Trophoblast cell (in vitro differentiated cells and primary cell): Measurements from ENCODE around the gene AGPAT3.

Source experiments
- DNase-seq, 2 donors: peaks; one replicate each; pipeline ENCODE4 v3.0.0-alpha.2; 2016
- H2AFZ ChIP-seq: 2 replicates; pipeline ENCODE4 v1.6.1; 2013; ENCODE audit warnings: low read length, moderate library complexity, mild to moderate bottlenecking; ENCODE audit not compliant: insufficient read depth, poor library complexity
- H2AK5ac ChIP-seq: 2 replicates; pipeline ENCODE4 v1.6.1; 2013; ENCODE audit warnings: mild to moderate bottlenecking, low read length
- H2BK120ac ChIP-seq: 2 replicates; pipeline ENCODE4 v1.6.1; 2013; ENCODE audit warnings: low read length, mild to moderate bottlenecking, moderate library complexity; ENCODE audit not compliant: insufficient read depth, poor library complexity
- H2BK12ac ChIP-seq: 2 replicates; pipeline ENCODE4 v1.6.1; 2013; ENCODE audit warnings: mild to moderate bottlenecking, low read length, moderate library complexity
- H2BK5ac ChIP-seq: 2 replicates; pipeline ENCODE4 v1.6.1; 2013; ENCODE audit warnings: low read length, low read depth, moderate library complexity, mild to moderate bottlenecking; ENCODE audit not compliant: poor library complexity
- H3K14ac ChIP-seq: 2 replicates; pipeline ENCODE4 v1.6.1; 2013; ENCODE audit warnings: mild to moderate bottlenecking, low read length
- H3K18ac ChIP-seq: 2 replicates; pipeline ENCODE4 v1.6.1; 2013; ENCODE audit warnings: mild to moderate bottlenecking, low read length
- H3K23ac ChIP-seq: 2 replicates; pipeline ENCODE4 v1.6.1; 2013; ENCODE audit warnings: low read length
- H3K27ac ChIP-seq: 2 replicates; pipeline ENCODE4 v1.5.1; 2013; ENCODE audit warnings: low read depth, mild to moderate bottlenecking, inconsistent platforms, low read length, moderate library complexity
- H3K27me3 ChIP-seq: 2 replicates; pipeline ENCODE4 v1.6.1; 2013; ENCODE audit warnings: inconsistent platforms, mild to moderate bottlenecking, low read length, moderate library complexity; ENCODE audit not compliant: insufficient read depth
- H3K36me3 ChIP-seq, 2 experiments: 1 replicate in 1 of 2; 2 replicates in 1 of 2; pipeline ENCODE4 v1.6.1; 2013; ENCODE audit warnings: low read length in 2 of 2, mild to moderate bottlenecking in 2 of 2, moderate library complexity in 1 of 2; ENCODE audit not compliant: insufficient read depth in 2 of 2, control insufficient read depth in 1 of 2
- H3K4ac ChIP-seq: 2 replicates; pipeline ENCODE4 v1.6.1; 2013; ENCODE audit warnings: low read depth, mild to moderate bottlenecking, low read length, moderate library complexity
- H3K4me1 ChIP-seq, 2 experiments: 1 replicate in 1 of 2; 2 replicates in 1 of 2; pipeline ENCODE4 v1.6.1; 2013; ENCODE audit warnings: low read length in 2 of 2, mild to moderate bottlenecking in 2 of 2, moderate library complexity in 1 of 2; ENCODE audit not compliant: insufficient read depth in 2 of 2, control insufficient read depth in 1 of 2
- H3K4me2 ChIP-seq: 2 replicates; pipeline ENCODE4 v1.6.1; 2013; ENCODE audit warnings: inconsistent platforms, mild to moderate bottlenecking, low read length, moderate library complexity
- H3K4me3 ChIP-seq: 2 replicates; pipeline ENCODE4 v1.5.1; 2013; ENCODE audit warnings: mild to moderate bottlenecking, low read depth, low read length, inconsistent platforms
- H3K79me1 ChIP-seq: one replicate; pipeline ENCODE4 v1.6.1; 2013; ENCODE audit warnings: low read length
- H3K79me2 ChIP-seq: 2 replicates; pipeline ENCODE4 v1.6.1; 2013; ENCODE audit warnings: low read length, mild to moderate bottlenecking; ENCODE audit not compliant: control insufficient read depth, insufficient read depth, poor library complexity
- H3K9ac ChIP-seq: 2 replicates; pipeline ENCODE4 v1.6.1; 2013; ENCODE audit warnings: mild to moderate bottlenecking, low read length
- H3K9me3 ChIP-seq: 2 replicates; pipeline ENCODE4 v1.6.1; 2013; ENCODE audit warnings: low read depth, mild to moderate bottlenecking, control low read depth, inconsistent platforms, low read length; ENCODE audit not compliant: insufficient read depth
- H4K12ac ChIP-seq: 2 replicates; pipeline ENCODE4 v1.6.1; 2013; ENCODE audit warnings: low read depth, mild to moderate bottlenecking, low read length, moderate library complexity
- H4K8ac ChIP-seq: 2 replicates; pipeline ENCODE4 v1.6.1; 2013; ENCODE audit warnings: low read depth, mild to moderate bottlenecking, low read length, moderate library complexity
- H4K91ac ChIP-seq: one replicate; pipeline ENCODE4 v1.6.1; 2013; ENCODE audit warnings: low read depth, mild to moderate bottlenecking, low read length, moderate library complexity
- WGBS: extraction: QIAGEN DNeasy Blood & Tissue Kit; methylation state at CpG from one replicate; pipeline ENCODE4 v1.1.7; 2013; ENCODE audit warnings: missing lambda C conversion rate; ENCODE audit not compliant: insufficient read length, insufficient coverage; ENCODE audit errors: extremely low coverage; 5-methylcytosine and 5-hydroxymethylcytosine counted together

AGPAT3 gene

GRCh38 chr21:43959231-43960116, 94.5 kb downstream of the AGPAT3 start:
- Histone ChIP-seq H3K27ac (no peak overlapping the region), H4K12ac (no peak overlapping the region), H3K4me1 (no peaks in the 10 kb centered on the region), H3K9me3 (peaks cover 16% of the 10 kb centered on the region), H4K8ac (no peak overlapping the region), H3K79me1 (no peaks in the 10 kb centered on the region), H2BK12ac (no peak overlapping the region), H2BK120ac (no peak overlapping the region), H2AK5ac (no peak overlapping the region), H3K9ac (peak overlapping the region; percentile 21), H3K79me2 (no peaks in the 10 kb centered on the region), H2AFZ (no peak overlapping the region), H3K23ac (no peak overlapping the region), H3K14ac (no peak overlapping the region), H3K36me3 (no peaks in the 10 kb centered on the region), H3K4me2 (no peak overlapping the region), H3K4ac (no peak overlapping the region), H3K4me3 (peak overlapping the region; percentile 61), H4K91ac (no peak overlapping the region), H3K18ac (no peak overlapping the region), H3K27me3 (no peaks in the 10 kb centered on the region), H2BK5ac (no peak overlapping the region)
- WGBS, result 100% methylated on average over 4 of the region's 39 CpGs
- DNase-seq, result no peak

GRCh38 chr21:43961382-43961909, 96.4 kb downstream of the AGPAT3 start:
- no peak overlapping the region for H3K14ac ChIP-seq
- no peaks in the 10 kb centered on the region for H3K27me3 ChIP-seq
- no peaks in the 10 kb centered on the region for H3K79me2 ChIP-seq
- no peak overlapping the region for H3K4me3 ChIP-seq
- H2AK5ac ChIP-seq, result no peak overlapping the region
- no peak overlapping the region for H2BK5ac ChIP-seq
- WGBS, result no CpG with 5 or more reads among the region's 24 CpGs
- peaks cover 16% of the 10 kb centered on the region for H3K9me3 ChIP-seq
- no peak overlapping the region for H2BK12ac ChIP-seq
- H3K18ac ChIP-seq, result no peak overlapping the region
- no peak overlapping the region for H3K23ac ChIP-seq
- no peak overlapping the region for H3K4me2 ChIP-seq
- H3K9ac ChIP-seq, result no peak overlapping the region
- DNase-seq, result no peak
- no peak overlapping the region for H2AFZ ChIP-seq
- no peak overlapping the region for H3K4ac ChIP-seq
- no peak overlapping the region for H4K91ac ChIP-seq
- no peaks in the 10 kb centered on the region for H3K36me3 ChIP-seq
- H4K8ac ChIP-seq, result no peak overlapping the region
- H4K12ac ChIP-seq, result no peak overlapping the region
- no peaks in the 10 kb centered on the region for H3K4me1 ChIP-seq
- no peaks in the 10 kb centered on the region for H3K79me1 ChIP-seq
- no peak overlapping the region for H2BK120ac ChIP-seq
- no peak overlapping the region for H3K27ac ChIP-seq

- no peak overlapping the region for H2BK12ac ChIP-seq
- no peak overlapping the region for H2BK120ac ChIP-seq
- H4K8ac ChIP-seq, result no peak overlapping the region
- H4K91ac ChIP-seq, result no peak overlapping the region
- WGBS, result no CpG with 5 or more reads among the region's 17 CpGs
- peaks cover 0 to 3% of the 10 kb centered on the region in 2 experiments for H3K36me3 ChIP-seq
- H3K4me2 ChIP-seq, result no peak overlapping the region
- no peaks in the 10 kb centered on the region for H3K79me2 ChIP-seq
- no peak overlapping the region for H3K4ac ChIP-seq
- no peak overlapping the region for H2AK5ac ChIP-seq
- no peak overlapping the region for H3K18ac ChIP-seq
- DNase-seq, result no peak
- no peak overlapping the region for H4K12ac ChIP-seq
- H3K23ac ChIP-seq, result no peak overlapping the region
- no peak overlapping the region for H3K14ac ChIP-seq
- no peak overlapping the region for H2BK5ac ChIP-seq
- no peaks in the 10 kb centered on the region for H3K9me3 ChIP-seq
- H3K9ac ChIP-seq, result no peak overlapping the region
- H3K27me3 ChIP-seq, result no peaks in the 10 kb centered on the region
- H3K79me1 ChIP-seq, result no peaks in the 10 kb centered on the region
- H3K4me1 ChIP-seq, result no peaks in the 10 kb centered on the region
- no peak overlapping the region for H3K4me3 ChIP-seq
- no peak overlapping the region for H3K27ac ChIP-seq
- no peak overlapping the region for H2AFZ ChIP-seq
Observed at GRCh38 chr21:43965911-43966585, 101.0 kb downstream of the AGPAT3 start.

- no peak overlapping the region for H3K4me2 ChIP-seq
- no peak overlapping the region for H3K18ac ChIP-seq
- no peak overlapping the region for H2BK12ac ChIP-seq
- DNase-seq, result no peak
- H2AFZ ChIP-seq, result no peak overlapping the region
- no peak overlapping the region for H3K23ac ChIP-seq
- H3K79me2 ChIP-seq, result no peaks in the 10 kb centered on the region
- no peak overlapping the region for H3K4ac ChIP-seq
- no peaks in the 10 kb centered on the region for H3K4me1 ChIP-seq
- H2AK5ac ChIP-seq, result no peak overlapping the region
- no peak overlapping the region for H3K27ac ChIP-seq
- H3K14ac ChIP-seq, result no peak overlapping the region
- no CpG with 5 or more reads among the region's 18 CpGs for WGBS
- no peak overlapping the region for H4K12ac ChIP-seq
- no peak overlapping the region for H4K91ac ChIP-seq
- H4K8ac ChIP-seq, result no peak overlapping the region
- no peak overlapping the region for H3K4me3 ChIP-seq
- no peak overlapping the region for H2BK5ac ChIP-seq
- no peaks in the 10 kb centered on the region for H3K79me1 ChIP-seq
- H3K27me3 ChIP-seq, result no peaks in the 10 kb centered on the region
- peaks cover 0 to 3% of the 10 kb centered on the region in 2 experiments for H3K36me3 ChIP-seq
- H3K9me3 ChIP-seq, result no peaks in the 10 kb centered on the region
- H3K9ac ChIP-seq, result no peak overlapping the region
- H2BK120ac ChIP-seq, result no peak overlapping the region
Observed at GRCh38 chr21:43966946-43967512, 102.0 kb downstream of the AGPAT3 start.
